SW480 (cell line): ENCODE measurements around the gene BAIAP2L2.
"Not testable (repeated sequence)": the region's sequence is repeated elsewhere in the genome, so short reads cannot be mapped to it uniquely, and the experiment has no call there.

Experiments
- DNase-seq: peaks from one replicate; pipeline ENCODE4 v3.0.0-alpha.2; 2016; ENCODE audit warnings: low spot score

Gene BAIAP2L2

DNA sequence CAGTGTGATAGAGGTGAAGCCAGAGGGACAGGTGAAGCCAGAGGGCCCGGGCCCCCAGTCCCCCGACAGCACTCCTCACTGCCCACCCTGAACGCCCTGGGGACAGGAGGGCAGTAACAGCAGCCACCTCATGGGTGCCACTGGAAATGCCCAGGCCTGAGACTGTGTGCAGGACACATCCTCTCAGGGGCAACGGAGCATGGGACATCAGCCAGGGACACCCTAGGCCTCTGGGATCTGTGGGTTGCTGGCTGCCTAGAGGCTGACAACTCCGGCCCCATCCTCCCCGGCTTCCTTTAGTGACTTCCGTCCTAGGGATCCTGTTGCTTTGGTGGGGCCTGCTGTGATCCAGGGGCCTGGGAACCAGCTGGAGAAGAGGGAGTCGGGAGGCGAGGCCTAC lies 17.4 kb upstream of the BAIAP2L2 start:
- no peak for DNase-seq

DNA sequence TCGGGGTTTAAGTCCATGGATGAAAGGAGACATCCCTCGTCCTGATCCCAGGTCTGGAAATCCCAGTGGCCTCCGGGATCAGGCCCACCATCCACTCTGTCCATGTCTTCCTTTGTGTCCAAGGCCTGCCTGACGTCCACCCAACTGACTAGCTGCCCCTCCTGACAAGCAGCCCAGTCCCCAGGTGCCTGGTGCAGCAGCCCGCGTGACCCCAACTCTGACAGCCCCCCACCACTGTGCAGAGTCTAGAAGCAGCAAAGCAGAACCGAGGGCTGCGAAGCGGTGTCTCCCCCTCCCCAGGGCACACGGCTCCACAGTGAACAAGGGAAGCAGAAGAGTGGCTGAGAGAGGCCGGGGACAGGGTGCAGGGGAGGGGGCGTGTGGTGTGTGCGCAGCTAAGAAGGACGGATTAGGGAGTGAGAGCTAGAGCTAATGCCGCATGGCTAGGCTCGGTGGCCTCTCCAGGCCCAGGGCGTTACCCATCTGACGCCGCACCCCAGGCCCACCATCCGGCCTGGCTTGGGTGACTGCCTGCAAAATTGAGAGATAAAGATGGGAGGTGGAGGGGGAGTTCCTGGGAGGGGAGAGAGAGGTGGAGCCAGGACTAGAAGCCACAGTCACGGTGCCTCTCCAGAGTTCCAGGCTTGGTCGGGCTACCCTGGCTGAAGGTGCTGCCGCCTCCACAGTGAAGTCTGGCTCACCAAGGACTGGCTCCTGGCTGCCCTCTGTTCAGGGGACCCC lies 16.6 kb upstream of the BAIAP2L2 start:
- no peak for DNase-seq

DNA sequence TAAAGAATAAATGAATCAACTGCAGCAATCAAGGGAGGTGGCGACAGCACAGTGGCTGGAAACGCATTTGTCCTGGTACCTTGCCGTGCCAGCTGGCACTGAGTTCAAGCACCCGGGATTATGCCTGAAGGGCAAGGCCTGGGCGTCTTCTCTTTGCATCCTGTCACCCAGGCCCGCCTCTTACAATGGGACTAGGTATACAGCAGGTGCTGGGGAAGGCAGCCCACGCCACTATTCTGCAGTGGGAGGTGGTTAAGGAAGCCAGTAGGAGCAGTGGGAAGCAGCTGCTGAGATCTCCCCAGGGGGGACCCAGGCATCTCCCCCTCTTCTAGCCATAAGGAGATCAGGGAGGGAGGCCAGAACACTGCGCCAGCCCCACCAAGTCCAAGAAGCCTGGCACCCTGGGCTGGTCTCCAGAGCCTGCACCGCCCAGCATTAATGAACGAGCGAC lies 15.3 kb upstream of the BAIAP2L2 start:
- DNase-seq = no peak

DNA sequence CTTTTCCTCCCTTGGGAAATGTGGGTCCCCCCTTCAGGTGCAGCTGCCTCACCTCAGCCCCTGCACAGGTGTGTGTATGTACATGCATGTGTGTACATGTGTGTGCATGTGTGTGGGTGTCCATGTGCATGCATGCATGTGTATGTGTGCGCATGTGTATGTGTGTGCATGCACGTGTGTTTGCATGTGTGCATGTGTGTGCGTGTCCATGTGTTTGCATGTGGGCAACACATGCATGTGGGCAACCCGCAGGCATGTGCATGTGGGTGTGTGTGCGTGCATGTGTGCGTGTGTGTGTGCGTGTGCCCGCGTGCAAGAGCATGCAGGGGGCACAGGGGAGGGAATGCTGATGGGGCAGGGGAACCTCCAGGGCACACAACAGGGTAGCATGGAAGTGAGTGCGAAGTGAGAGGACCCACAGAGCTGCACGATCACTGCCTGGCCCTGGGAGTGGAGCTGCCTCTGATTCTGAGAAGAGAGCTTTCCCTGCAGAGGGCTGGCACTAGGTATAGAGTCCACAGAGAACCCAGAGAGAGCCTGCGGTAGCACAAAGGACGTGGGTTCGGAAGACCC lies 14.6 kb upstream of the BAIAP2L2 start:
- no peak for DNase-seq

DNA sequence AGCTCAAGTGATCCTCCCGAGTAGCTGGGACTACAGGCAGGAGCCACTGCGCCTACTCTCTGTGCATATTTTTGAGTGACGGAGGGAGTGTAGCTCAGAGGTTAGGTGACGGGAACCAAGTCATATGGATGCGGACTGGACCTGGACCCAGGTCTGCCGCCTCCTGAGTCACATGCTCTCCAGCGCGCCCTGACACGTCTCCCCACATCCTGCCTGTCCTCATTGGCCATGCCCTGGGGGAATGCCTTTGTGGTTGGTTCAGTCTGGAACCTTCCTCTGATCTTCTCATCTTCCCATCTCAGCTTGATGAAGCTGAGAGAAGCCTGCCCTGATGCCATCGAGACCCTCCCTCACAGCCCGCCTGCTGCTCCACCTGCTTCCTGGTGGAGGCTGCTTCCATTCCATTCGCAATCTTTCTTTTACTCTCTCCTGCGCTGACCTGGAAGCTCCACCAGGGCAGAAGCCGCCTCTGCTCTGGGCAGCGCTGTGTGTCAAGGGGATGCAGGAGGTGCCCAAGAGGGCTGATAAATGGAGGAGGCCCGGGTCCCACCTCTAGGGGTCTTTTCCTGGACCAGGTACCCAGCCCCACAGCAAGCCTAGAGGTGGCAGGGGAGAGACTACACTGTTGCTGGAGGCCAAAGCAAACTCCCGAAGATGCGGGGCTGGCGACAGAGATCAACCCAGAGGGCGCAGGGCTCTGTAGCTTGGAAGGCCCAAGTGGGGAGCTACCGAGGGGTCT lies 13.9 kb upstream of the BAIAP2L2 start:
- peak; percentile 43 for DNase-seq

DNA sequence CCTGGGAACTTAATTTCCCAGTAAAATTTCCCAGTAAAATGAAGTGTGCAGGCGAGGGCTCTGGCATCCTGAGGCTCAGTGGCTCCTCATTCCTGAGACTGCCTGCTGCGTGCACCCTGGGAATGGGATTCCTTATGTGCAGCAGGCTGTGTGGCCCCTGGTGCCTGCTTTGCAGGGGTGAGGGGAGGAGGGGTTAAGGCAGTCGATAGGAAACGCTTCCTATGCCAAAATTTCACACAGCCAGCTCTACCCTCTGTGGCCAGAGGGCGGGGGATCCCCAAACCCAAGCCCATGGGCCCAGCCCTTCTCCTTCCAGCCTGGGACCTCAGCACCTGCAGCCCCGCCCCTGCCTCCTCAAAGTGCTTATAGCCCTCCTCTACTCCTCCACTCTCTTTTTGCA lies 12.1 kb upstream of the BAIAP2L2 start:
- DNase-seq = no peak

DNA sequence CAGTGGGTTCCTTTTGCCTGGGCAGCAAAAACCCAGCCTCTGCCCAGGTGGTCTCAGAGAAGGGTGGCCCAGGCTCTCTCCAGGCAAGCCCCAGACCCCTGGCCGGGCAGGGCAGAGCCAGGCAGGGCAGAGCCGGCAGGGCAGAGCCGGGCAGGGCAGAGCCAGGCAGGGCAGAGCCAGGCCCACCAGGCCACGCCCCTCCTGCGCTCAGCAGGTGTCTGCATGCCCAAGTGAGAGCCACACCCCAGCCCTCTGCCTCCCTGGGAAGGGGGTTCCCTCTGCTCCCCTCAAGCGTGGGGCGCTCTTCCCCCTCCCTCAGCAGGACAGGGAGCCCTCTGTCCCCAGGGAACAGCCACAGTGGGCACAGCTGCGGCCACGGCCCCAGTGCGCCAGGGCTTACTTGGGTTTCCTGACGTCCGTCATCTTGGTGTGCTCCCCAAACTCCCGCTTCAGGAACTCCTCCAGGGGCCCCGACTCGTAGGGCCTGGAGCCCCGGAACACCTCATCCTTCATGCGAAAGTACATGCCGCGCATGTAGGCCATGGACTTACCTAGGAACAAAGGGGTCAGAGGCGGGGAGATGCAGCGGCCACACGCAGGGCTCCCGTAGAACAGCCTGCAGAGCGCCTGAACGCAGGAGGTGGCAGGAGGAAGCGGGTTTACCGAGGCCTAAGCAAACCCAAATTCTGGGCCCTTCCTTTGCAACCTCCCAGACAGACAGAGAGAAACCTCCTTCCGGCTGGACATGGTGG lies 10.1 kb upstream of the BAIAP2L2 start:
- DNase-seq = no peak

DNA sequence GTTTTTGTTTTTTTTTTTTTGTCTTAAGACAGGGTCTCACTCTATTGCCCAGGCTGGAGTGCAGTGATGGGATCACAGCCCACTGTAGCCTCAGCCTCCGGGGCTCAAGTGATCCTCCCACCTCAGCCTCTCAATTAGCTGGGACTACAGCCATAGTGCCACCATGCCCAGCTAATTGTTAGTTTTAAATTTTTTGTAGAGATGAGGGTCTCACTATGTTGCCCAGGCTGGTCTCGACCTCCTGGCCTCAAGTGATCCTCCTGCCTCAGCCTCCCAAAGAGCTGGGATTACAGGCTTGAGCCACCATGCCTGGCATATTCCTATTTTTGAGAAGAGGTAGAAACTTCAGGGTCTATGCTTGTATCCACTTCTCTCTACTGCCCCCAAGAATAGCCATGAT lies 8.3 kb upstream of the BAIAP2L2 start:
- not testable (repeated sequence) for DNase-seq

DNA sequence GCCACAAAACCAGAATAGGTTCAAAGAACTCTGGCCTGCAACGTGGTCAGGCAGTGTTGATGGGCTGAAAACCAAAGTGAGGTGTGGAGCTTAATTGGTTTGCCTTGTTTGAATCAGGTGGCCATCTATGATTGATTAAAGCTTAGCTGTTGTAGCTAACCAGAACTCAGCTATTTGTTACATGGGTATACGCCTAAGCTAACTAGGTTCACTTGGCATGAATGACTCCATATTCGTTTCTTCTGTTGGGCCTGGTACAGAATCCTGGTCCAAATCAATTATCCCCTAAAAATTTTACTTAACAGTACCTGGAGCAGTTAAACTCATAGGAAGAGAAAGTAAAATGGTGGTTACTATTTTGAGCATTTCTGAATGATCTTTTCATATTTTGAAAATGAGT lies 7.7 kb upstream of the BAIAP2L2 start:
- DNase-seq = no peak

DNA sequence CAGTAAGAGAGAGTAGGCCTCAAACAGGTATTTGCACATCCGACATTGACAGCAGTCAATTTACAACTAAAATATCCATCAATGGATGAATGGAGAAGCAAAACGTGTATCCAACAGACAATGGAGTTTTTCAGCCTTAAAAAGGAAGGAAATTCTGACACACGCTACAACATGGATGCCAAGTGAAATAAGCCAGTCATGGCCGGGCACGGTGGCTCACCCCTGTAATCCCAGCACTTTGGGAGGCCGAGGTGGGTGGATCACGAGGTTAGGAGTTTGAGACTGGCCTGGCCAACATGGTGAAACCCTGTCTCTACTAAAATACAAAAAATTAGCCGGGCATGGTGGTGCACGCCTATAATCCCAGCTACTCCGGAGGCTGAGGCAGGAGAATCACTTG lies 7.1 kb upstream of the BAIAP2L2 start:
- DNase-seq = not testable (repeated sequence)

DNA sequence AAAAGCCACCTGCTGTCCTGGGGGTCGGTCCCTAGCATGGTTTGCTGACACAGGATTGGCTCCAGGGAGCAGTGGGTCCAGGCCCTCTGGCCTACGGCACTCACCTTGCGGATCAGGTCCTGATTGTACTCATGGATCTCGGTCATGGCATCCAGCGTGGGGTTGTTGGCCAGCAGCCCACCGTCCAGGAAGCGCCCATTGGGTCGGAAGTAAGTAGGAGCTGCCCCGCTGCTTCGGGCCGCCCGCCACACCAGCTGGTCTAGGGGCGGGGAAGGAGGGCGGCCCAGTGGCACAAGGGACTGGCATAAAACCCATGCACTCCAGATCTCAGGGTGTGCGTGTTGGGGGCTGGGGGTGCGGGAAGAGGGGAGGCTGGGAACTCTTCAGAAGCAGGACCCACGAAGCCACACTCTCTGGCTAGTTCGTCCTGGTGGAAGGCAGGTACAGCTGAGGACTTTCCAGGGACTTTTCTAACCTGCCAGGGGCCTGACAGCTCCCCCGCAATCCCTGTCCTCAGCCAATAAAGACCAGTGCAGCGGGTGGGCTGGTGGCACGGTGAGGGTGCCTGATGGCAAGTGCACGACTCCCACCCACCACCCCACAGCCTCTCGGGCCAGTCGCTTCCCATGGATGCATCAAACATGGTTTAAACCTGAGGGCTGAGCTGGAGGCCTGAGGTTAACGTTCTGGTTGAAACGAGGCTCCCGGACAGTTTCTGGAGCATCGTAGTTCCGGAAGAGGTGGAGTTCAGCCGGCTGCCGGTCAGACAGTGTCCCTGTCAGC lies 5.1 kb upstream of the BAIAP2L2 start:
- no peak for DNase-seq

DNA sequence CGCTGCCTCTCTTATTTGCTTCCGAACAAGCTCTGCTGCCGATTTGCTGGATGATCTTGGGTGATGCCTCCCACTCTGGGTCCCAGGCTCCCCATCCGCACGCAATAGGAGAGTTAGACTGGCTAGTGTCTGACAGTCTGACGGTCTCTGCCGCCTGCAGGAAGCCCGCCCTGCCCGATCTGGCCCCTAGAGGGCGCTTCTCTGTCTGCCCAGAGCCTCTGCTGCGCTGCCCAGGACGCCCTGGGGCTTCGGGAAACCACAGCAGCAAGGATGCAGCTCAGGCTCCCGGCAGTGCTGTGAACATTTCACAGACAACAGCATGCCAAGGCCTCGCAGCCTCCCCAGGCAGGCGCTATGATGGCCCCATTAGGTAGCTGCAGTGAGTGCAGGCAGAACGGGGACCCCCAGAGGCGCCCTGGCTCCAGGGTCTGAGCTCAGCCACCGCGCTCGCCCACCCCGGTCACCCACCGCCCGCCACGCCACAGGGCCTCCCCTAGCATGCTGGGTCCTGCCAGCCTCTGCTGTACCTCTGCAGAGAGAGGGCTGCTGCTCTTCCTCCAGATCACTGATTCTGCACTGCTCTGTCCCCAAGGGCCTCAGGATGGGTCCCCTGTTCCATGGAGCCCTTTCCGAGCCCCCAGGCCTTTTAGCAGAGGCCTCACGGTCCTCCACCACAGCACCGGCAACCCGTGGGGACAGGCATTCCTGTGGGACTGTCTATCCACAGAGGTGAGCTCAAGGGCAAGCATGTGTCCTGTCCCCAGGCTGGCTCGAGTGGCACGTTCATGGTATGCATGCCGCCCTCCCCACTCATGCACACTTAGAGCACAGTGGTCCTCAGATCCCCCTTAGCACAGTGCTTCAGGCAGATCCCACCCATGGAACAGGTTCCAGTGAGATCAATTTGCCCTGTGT lies 4.3 kb upstream of the BAIAP2L2 start:
- DNase-seq = peak; percentile 66

DNA sequence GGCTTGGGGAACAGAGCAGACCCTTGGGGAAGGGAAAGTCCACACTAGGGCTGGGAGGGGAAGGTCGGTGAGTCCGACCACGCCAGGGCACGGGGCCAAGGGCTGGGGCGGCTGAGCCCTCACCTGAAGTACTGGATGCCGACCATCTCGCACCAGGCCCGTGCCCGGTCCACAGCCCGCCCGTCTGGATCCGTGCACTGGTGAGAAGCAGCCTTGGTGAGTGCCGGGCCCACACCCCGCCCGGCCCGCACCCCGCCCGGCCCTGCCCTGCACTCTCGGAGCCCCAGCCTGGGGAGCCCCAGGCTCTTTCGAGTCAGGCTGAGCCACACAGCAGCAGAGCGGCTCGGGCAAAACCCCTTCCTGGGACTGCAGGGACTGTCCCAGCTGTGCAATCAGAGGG lies 1.9 kb upstream of the BAIAP2L2 start:
- no peak for DNase-seq

DNA sequence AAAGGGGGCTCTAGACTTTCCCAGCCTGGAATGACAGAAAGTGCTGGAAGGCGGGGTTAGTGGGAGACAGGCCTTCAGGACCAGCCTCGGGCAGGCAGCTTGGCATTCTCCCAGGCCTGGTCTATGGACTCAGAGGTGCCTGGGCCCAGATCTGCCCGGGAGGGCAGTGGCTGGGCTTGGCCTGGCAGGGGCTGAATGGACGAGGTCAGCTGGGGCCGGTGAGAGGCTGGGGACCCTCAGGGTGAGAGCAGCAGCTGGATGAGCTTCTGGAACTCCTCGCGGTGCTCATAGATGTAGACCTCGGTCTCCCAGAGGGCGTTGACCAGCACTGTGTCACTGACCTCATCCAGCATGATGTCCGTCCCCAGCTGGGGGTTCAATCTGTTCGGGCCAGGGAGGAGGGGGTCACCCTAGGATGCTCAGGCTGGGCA lies 1.5 kb upstream of the BAIAP2L2 start:
- DNase-seq = no peak

DNA sequence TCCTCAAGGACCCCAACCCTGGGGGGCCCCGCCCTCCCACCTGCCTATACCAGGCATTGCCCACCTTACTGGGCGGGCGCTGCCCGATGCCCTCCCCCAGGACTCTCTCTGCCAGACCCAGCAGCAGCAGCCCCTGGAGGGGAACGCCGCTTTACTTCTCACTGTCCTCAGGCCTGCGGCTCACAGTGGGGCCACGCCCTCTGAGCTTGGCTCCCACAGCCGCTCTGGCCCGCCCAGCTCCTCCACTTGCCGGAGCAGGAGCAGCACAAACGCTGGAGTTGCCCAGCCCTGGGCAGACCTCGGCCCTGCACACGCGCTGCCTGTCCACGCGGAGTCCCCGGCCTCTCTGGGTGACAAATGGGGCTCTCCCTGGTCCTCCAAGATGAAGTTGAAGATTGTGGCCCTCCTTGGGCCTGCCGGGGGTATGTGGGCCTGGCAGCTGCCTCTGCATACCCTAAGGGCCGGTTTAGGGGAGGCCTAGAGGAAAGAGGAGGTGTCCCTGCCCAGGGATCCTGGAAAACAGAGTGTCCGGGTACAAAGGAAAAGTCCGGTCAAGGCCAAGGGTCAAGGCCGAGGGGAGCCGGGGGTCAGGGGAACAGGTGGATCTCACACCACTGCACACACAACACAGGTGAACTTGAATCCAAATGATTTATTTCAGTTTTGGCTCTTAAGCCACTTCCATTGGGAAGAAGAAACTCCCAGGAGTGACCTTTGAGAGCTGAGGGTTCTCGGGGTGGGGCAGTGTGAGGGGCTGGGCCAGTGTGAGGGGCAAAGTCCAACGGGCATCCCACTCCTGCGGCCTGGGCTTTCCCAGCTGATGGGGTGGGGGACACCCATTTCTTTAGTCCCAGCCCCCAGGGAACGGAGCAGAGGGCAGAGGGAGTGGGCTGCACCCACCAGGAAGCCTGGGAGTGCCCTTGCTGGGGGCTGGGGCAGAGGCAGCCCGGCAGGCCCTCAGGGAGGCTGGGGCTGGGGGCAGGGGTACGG lies 674 bp upstream of the BAIAP2L2 start:
- DNase-seq = peak; percentile 76

DNA sequence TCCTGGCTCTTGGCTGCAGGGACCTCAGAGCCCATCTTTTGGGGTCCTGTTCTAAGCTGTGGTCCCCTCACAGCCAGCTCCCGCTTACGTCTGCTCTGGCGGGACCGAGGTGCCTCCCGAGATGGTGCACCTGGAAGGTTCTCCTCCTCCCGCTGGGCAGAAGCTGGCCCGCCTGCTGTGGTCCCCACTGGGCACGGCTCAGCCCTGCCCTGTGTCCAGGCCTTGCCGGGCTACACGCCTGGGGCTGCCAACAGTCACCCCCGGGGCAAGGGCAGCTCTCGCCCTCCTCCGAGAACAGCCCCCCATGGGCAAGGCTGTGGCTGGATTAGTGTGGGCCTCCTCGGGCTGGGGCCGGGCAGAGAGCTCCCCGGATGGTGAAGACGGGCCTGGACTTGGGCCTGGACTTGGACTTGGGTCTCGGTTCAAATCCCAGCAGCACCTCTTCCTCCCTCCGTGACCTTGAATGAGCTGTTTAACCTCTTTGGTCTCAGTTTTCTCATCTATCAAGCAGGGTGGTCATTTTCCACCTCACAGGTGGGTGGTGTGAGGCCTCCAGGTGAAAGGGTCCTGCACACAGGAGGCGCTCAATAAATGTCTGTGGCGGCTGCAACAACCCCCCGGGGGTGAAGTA lies 998 bp downstream of the BAIAP2L2 start:
- DNase-seq = peak; percentile 20

DNA sequence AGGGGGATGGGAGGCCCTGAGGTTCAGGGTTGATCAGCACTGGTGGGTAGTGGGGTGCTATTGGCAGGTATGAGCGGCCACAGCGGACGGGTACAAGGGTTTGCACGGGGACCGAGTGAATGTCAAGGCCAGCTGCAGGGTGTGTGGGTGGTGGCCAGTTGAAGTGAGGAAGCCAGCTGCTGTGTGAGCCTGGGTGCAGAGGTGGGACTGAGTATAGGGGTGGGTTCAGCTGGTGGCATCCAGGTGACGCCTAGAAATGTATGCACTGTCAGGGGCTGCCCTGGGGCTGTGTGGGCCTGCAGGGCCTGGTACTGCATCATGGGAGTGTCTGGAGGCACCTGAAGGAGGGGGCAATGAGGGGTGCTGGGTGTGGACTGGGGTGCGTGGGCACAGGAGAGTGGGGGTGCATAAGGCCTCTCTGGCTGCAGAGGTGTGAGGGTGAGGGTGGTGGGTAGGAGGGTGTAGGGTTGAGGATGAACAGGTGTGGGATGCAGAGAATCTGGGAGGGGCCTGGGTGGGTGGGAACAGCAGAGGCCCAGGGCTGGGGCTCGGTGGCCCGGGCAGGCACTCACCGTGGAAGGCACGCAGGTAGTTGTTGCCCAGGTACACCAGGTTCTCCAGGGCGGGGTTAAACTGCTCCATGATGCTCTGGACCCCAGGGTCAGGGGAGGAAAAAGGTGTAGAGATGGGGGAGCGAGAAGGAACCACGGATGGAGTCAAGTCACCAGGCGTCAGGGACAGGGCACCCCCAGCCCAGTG lies 1.7 kb downstream of the BAIAP2L2 start:
- DNase-seq = peak; percentile 54
